ENCODE measurements around the gene MYH11.

GRCh38 chr16:15769239-15769638 lies 87.6 kb downstream of the MYH11 start:
- TF ChIP-seq CTCF (IDR thresholded peaks at IDR 0.05 in 4 of 5, conservative IDR thresholded peaks at IDR 0.05 in 1 of 5) (no peak), POLR2A (IDR thresholded peaks at IDR 0.05) (no peak)

Measured in gastrocnemius medialis (tissue), 4 donors.